MM.1S (cell line): ENCODE results near the gene NIFK.
"Not testable (repeated sequence)": the region's sequence is repeated elsewhere in the genome, so short reads cannot be mapped to it uniquely, and the experiment has no call there.

Experiments
- EZH2 ChIP-seq: fragments of 300-600 bp; sonication (generic); optimal IDR thresholded peaks from 2 replicates; pipeline ENCODE3; 2017; ENCODE audit warnings: low read depth, mild to moderate bottlenecking, antibody characterized with exemption, low read length, mixed read lengths
- TF ChIP-seq, protein P1 (sequence below): fragments of 300-600 bp; sonication (generic); IDR thresholded peaks from 2 replicates; pipeline ENCODE4 v1.5.1; 2016; ENCODE audit warnings: antibody characterized with exemption, low read length, mixed read lengths

DNA sequence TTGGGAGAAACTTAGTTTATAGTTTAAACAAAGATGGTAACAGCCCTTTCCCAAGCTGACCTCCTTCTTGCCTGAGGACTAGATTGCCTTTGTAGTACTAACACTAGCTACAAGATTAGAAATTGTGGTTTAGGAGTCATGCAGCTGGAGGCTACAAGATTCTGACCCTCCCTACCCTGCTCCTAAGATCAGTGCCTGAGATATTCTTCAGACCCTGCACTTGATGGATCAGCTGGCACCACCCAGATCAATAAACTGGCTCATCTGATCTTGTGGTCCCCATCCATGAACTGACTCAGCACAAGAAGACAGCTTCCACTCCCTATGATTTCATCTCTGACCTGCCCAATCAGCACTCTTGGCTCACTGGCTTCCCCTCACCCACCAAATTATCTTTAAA is 34.9 kb downstream of the NIFK start:
- TF ChIP-seq, protein P1, sequence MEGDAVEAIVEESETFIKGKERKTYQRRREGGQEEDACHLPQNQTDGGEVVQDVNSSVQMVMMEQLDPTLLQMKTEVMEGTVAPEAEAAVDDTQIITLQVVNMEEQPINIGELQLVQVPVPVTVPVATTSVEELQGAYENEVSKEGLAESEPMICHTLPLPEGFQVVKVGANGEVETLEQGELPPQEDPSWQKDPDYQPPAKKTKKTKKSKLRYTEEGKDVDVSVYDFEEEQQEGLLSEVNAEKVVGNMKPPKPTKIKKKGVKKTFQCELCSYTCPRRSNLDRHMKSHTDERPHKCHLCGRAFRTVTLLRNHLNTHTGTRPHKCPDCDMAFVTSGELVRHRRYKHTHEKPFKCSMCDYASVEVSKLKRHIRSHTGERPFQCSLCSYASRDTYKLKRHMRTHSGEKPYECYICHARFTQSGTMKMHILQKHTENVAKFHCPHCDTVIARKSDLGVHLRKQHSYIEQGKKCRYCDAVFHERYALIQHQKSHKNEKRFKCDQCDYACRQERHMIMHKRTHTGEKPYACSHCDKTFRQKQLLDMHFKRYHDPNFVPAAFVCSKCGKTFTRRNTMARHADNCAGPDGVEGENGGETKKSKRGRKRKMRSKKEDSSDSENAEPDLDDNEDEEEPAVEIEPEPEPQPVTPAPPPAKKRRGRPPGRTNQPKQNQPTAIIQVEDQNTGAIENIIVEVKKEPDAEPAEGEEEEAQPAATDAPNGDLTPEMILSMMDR = not testable (repeated sequence)
- TF ChIP-seq EZH2 = not testable (repeated sequence)
